HepG2 (cell line): Measurements from ENCODE around the gene GRM8. TPM values are rescaled to one million over a fixed set of nuclear protein-coding genes. Genes with fewer than 3 reads are reported as not detected.

Source experiments
- ATAC-seq: fragments of 200-7000 bp; cut with Tn5 transposase; 3 replicates; pipeline ENCODE4 v1.9.1; 2020; ENCODE audit warnings: mild to moderate bottlenecking, moderate library complexity
- BruUV-seq: library from RNA; stranded (reverse); fragments of 400-500 nt; replicated peaks from 2 replicates; lab custom pipeline; 2021; lab: Mats Ljungman, UMichigan
- CTCF ChIA-PET: fragments of 300-600 bp; formaldehyde crosslinking; extraction: SDS; loops from one replicate; lab custom pipeline; 2021; ENCODE audit warnings: low total read pairs, inconsistent platforms, low intra/inter-chr PET ratio; lab: Yijun Ruan, JAX
- POLR2A ChIA-PET: fragments of 350-600 bp; sonication (Branson Sonifier 250); formaldehyde crosslinking; loops from one replicate; lab custom pipeline; 2020; ENCODE audit warnings: antibody characterized with exemption, inconsistent platforms; lab: Yijun Ruan, JAX
- DNase-seq: peaks from one replicate; pipeline ENCODE4 v3.0.0-alpha.2; 2015; ENCODE audit warnings: low spot score
- FAIRE-seq: peaks from 3 replicates; lab custom pipeline; 2011; peaks lifted over from hg19 to GRCh38; lab: Jason Lieb, UNC
- H2AFZ ChIP-seq: one replicate; pipeline ENCODE4 v1.6.1; 2011; ENCODE audit warnings: low read length, inconsistent platforms
- H3K27ac ChIP-seq: fragments of 300-600 bp; 3 replicates; pipeline ENCODE4 v1.8.0; 2011; ENCODE audit warnings: mixed run types, mild to moderate bottlenecking, mixed read lengths, low read length, inconsistent platforms; ENCODE audit not compliant: insufficient read depth; ENCODE audit errors: extremely low read length
- H3K27me3 ChIP-seq, 2 experiments: fragments of 200-600 bp in 1 of 2; 2 replicates in 1 of 2; 3 replicates in 1 of 2; pipeline versions ENCODE4 v1.6.0 to v1.8.0; 2011; ENCODE audit warnings: low read length in 2 of 2, mild to moderate bottlenecking in 2 of 2, moderate library complexity in 2 of 2, inconsistent platforms in 1 of 2; ENCODE audit not compliant: insufficient read depth in 2 of 2, control insufficient read depth in 1 of 2
- H3K36me3 ChIP-seq, 2 experiments: fragments of 200-600 bp in 1 of 2; replicated peaks in 1 of 2; 2 replicates in 1 of 2; 3 replicates in 1 of 2; pipeline versions ENCODE4 v1.5.1 to v1.8.0; 2011; ENCODE audit warnings: low read length in 2 of 2, inconsistent platforms in 1 of 2; ENCODE audit not compliant: insufficient read depth in 2 of 2, control insufficient read depth in 1 of 2
- H3K4me1 ChIP-seq: 2 replicates; pipeline ENCODE4 v1.5.1; 2012; ENCODE audit warnings: low read length, inconsistent platforms; ENCODE audit not compliant: insufficient read depth
- H3K4me2 ChIP-seq: 2 replicates; pipeline ENCODE4 v1.6.0; 2011; ENCODE audit warnings: low read depth, low read length, inconsistent platforms
- H3K4me3 ChIP-seq, 3 experiments: fragments of 200-600 bp in 1 of 3; sonication (generic), shearing (Covaris generic) in 1 of 3; replicated peaks in 1 of 3; 2 replicates each; pipeline ENCODE4 v1.5.1; 2011 to 2016; ENCODE audit warnings: low read length in 3 of 3, inconsistent platforms in 2 of 3, low read depth in 2 of 3, mild to moderate bottlenecking in 2 of 3, control low read depth in 1 of 3, mixed read lengths in 1 of 3; ENCODE audit not compliant: insufficient read depth in 1 of 3
- H3K79me2 ChIP-seq: one replicate; pipeline ENCODE4 v1.6.1; 2011; ENCODE audit warnings: low read length, inconsistent platforms; ENCODE audit not compliant: insufficient read depth
- H3K9ac ChIP-seq: 2 replicates; pipeline ENCODE4 v1.6.0; 2011; ENCODE audit warnings: mild to moderate bottlenecking, low read depth, low read length, inconsistent platforms; ENCODE audit not compliant: insufficient read depth
- H3K9me3 ChIP-seq: 2 replicates; pipeline ENCODE4 v1.5.1; 2012; ENCODE audit warnings: mild to moderate bottlenecking, low read length
- H4K20me1 ChIP-seq: 2 replicates; pipeline ENCODE4 v1.6.0; 2011; ENCODE audit warnings: inconsistent platforms, mild to moderate bottlenecking, low read length, moderate library complexity; ENCODE audit not compliant: insufficient read depth
- BRCA1 ChIP-seq: sonication (generic); formaldehyde crosslinking; IDR thresholded peaks from 2 replicates; pipeline ENCODE4 v1.4.0; 2020; ENCODE audit warnings: missing genetic modification reagents
- FOSL2 ChIP-seq: sonication (generic); formaldehyde crosslinking; IDR thresholded peaks from 2 replicates; pipeline ENCODE4 v1.4.0; 2020; ENCODE audit warnings: missing genetic modification reagents
- KLF16 ChIP-seq, 2 experiments: sonication (generic) in 1 of 2; formaldehyde crosslinking in 1 of 2; IDR thresholded peaks; 2 replicates each; pipeline versions ENCODE4 v1.6.1 to v1.8.0; 2016 to 2023; ENCODE audit warnings: missing genetic modification reagents in 2 of 2, missing compliant biosample characterization in 1 of 2
- NR2F2 ChIP-seq: IDR thresholded peaks from 2 replicates; pipeline ENCODE4 v1.6.1; 2012; ENCODE audit warnings: low read depth, inconsistent platforms, borderline replicate concordance
- ZNF337 ChIP-seq: sonication (generic); formaldehyde crosslinking; IDR thresholded peaks from 2 replicates; pipeline ENCODE4 v1.5.1; 2020; ENCODE audit warnings: missing genetic modification reagents, low read depth, mild to moderate bottlenecking, borderline replicate concordance
- ZNF703 ChIP-seq: sonication (generic); formaldehyde crosslinking; IDR thresholded peaks from 2 replicates; pipeline ENCODE4 v1.5.1; 2020; ENCODE audit warnings: missing genetic modification reagents, mild to moderate bottlenecking, moderate library complexity, borderline replicate concordance
- ZNF749 ChIP-seq: sonication (generic); formaldehyde crosslinking; IDR thresholded peaks from 2 replicates; pipeline ENCODE4 v1.8.0; 2022; ENCODE audit warnings: mild to moderate bottlenecking, missing genetic modification reagents, moderate library complexity, borderline replicate concordance
- WGBS: methylation state at CpG from one replicate; pipeline ENCODE4 v1.1.6; 2017; ENCODE audit warnings: low lambda C conversion rate; 5-methylcytosine and 5-hydroxymethylcytosine counted together
- in situ Hi-C: cut with HindIII; loops from 2 replicates; pipeline ENCODE4 v1.10.0; 2017; ENCODE audit warnings: low pct_unique_long_range_greater_than_20kb; ENCODE audit not compliant: extremely low pct_ligation_motif_present
- intact Hi-C: fragments of 100-400 bp; cut with micrococcal nuclease; formaldehyde crosslinking; loops from one replicate; pipeline ENCODE4 v1.10.0; 2022; ENCODE audit not compliant: unreplicated experiment
- polyA plus RNA-seq, 8 experiments: library from polyadenylated mRNA; depleted of rRNA in 3 of 8; stranded (reverse) in 7 of 8; unstranded in 1 of 8; fragments of >200 nt; fragmentation: Illumina TruSeq in 4 of 8; extraction: Trizol in 4 of 8; gene quantifications; 2 replicates each; pipeline versions ENCODE4 v1.2.1 to v1.2.3, GENCODE V29; 2011 to 2016; ENCODE audit warnings: low read depth in 4 of 8, missing spikeins in 1 of 8, mixed read lengths in 1 of 8; ENCODE audit not compliant: insufficient read depth in 1 of 8
- total RNA-seq, 5 experiments: library from RNA; depleted of rRNA; stranded (reverse); fragments of >200 nt; fragmentation: Illumina TruSeq; extraction: Trizol; gene quantifications; 2 replicates each; pipeline ENCODE4 v1.2.3, GENCODE V29; 2016; ENCODE audit warnings: low read depth in 1 of 5
- TF ChIP-seq, protein P1 (sequence below): sonication (generic); formaldehyde crosslinking; IDR thresholded peaks from 2 replicates; pipeline ENCODE4 v1.4.0; 2020; ENCODE audit warnings: missing genetic modification reagents, borderline replicate concordance
- TF ChIP-seq, protein P2 (sequence below): sonication (generic); formaldehyde crosslinking; IDR thresholded peaks from 2 replicates; pipeline ENCODE4 v1.8.0; 2022; ENCODE audit warnings: mild to moderate bottlenecking, missing genetic modification reagents

GRM8 gene
- total and polyA plus RNA-seq, 2 of the 13 experiments (the other 11 are each of a cell fraction or from before 2014, with no cell fraction given): not detected

DNA sequence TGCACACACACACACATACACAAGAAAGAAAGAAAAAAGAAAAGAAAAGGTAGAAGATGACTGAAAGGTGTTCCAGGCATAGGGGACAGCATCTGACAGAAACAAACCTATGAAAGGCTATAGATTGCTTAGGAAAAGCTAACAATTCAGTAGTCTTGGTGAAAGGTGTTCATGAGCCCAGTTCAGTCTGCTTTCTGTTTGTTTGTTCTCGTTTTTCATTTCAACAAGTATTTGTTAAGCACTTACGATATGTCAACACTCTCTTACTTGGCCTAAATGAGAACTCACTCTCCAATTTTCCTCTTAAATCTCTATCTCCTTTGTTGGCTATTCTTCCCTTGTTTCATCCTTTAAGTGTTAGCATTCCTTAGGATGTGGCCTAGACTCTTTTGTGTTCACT lies 133.2 kb downstream of the GRM8 start:
- no peak for TF ChIP-seq BRCA1 (CRISPR knock-in tag)
- TF ChIP-seq NR2F2: no peak
- TF ChIP-seq ZNF337 (CRISPR knock-in tag): no peak
- no peak for TF ChIP-seq KLF16 (CRISPR knock-in tag; IDR thresholded peaks at IDR 0.05)
- TF ChIP-seq, protein P1, sequence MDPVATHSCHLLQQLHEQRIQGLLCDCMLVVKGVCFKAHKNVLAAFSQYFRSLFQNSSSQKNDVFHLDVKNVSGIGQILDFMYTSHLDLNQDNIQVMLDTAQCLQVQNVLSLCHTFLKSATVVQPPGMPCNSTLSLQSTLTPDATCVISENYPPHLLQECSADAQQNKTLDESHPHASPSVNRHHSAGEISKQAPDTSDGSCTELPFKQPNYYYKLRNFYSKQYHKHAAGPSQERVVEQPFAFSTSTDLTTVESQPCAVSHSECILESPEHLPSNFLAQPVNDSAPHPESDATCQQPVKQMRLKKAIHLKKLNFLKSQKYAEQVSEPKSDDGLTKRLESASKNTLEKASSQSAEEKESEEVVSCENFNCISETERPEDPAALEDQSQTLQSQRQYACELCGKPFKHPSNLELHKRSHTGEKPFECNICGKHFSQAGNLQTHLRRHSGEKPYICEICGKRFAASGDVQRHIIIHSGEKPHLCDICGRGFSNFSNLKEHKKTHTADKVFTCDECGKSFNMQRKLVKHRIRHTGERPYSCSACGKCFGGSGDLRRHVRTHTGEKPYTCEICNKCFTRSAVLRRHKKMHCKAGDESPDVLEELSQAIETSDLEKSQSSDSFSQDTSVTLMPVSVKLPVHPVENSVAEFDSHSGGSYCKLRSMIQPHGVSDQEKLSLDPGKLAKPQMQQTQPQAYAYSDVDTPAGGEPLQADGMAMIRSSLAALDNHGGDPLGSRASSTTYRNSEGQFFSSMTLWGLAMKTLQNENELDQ (CRISPR knock-in tag): no peak
- no peak overlapping the region for H3K9ac ChIP-seq
- no peak overlapping the region for H3K4me2 ChIP-seq
- ChIA-PET CTCF (no interaction called here), POLR2A (no interaction called here)
- H3K4me3 ChIP-seq: no peak overlapping the region
- H2AFZ ChIP-seq: no peak overlapping the region
- no TSS peak for BruUV-seq
- H4K20me1 ChIP-seq: no peaks in the 10 kb centered on the region; the same call in 1 of the 2 replicates
- H3K27me3 ChIP-seq: no peaks in the 10 kb centered on the region
- H3K4me1 ChIP-seq: no peaks in the 10 kb centered on the region
- H3K27ac ChIP-seq: no peak overlapping the region
- intact Hi-C loops (no loop called here), in situ Hi-C loops (no loop called here)
- DNase-seq: no peak
- H3K36me3 ChIP-seq: no peaks in the 10 kb centered on the region
- no peaks in the 10 kb centered on the region for H3K79me2 ChIP-seq
- 2% methylated on average over 2 of the region's 2 CpGs for WGBS
- FAIRE-seq: no peak
- ATAC-seq: no peak
- H3K9me3 ChIP-seq: no peaks in the 10 kb centered on the region

DNA sequence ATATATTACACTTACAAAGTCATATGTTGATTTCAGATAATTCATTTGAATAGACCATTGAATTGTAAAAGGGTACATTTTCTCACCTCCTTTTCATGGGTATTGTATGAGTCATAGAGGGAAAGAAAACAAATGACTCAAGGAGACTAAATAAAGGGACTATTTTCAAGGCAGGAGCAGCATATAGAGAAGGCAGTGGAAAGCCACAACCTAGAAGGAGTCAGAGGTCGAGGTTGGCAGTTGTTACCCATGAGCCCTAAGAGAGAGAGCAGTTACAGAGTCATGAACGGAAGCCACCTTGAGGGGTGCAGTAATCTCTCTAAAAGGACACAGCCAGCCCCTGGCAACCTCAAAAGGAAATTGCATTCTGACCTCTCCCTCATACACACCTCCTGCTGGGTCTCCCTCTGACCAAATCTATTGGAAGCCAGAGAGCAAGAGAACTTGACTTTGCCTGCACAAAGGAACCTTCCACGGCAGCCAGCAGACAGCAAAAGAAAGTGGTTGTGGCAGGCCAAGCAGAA lies 137.9 kb downstream of the GRM8 start:
- no peaks in the 10 kb centered on the region for H3K27me3 ChIP-seq
- BruUV-seq: no TSS peak
- in situ Hi-C loops: no loop called here
- H3K4me3 ChIP-seq: no peak overlapping the region
- intact Hi-C loops: no loop called here
- ChIA-PET CTCF (no interaction called here), POLR2A (no interaction called here)
- H3K9ac ChIP-seq: no peak overlapping the region
- FAIRE-seq (no peak), ATAC-seq (no peak), DNase-seq (no peak)
- no peaks in the 10 kb centered on the region; the same call in 1 of the 2 replicates for H4K20me1 ChIP-seq
- no peaks in the 10 kb centered on the region for H3K36me3 ChIP-seq
- TF ChIP-seq FOSL2 (CRISPR knock-in tag): no peak
- TF ChIP-seq, protein P2, sequence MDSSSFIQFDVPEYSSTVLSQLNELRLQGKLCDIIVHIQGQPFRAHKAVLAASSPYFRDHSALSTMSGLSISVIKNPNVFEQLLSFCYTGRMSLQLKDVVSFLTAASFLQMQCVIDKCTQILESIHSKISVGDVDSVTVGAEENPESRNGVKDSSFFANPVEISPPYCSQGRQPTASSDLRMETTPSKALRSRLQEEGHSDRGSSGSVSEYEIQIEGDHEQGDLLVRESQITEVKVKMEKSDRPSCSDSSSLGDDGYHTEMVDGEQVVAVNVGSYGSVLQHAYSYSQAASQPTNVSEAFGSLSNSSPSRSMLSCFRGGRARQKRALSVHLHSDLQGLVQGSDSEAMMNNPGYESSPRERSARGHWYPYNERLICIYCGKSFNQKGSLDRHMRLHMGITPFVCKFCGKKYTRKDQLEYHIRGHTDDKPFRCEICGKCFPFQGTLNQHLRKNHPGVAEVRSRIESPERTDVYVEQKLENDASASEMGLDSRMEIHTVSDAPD: no peak
- TF ChIP-seq ZNF749: no peak
- TF ChIP-seq ZNF703 (CRISPR knock-in tag): no peak
- WGBS: 0% methylated on average over 3 of the region's 3 CpGs
- no peaks in the 10 kb centered on the region for H3K79me2 ChIP-seq
- H3K4me2 ChIP-seq: no peak overlapping the region
- H3K27ac ChIP-seq: no peak overlapping the region
- no peaks in the 10 kb centered on the region for H3K9me3 ChIP-seq
- no peak overlapping the region for H2AFZ ChIP-seq
- H3K4me1 ChIP-seq: no peaks in the 10 kb centered on the region
